HS-27A (cell line): ENCODE results near the gene NPM3.
"Not testable (repeated sequence)": the region's sequence is repeated elsewhere in the genome, so short reads cannot be mapped to it uniquely, and the experiment has no call there.

ENCODE experiments used
- DNase-seq: peaks from one replicate; pipeline ENCODE4 v3.0.0-alpha.2; 2012; ENCODE audit warnings: low read depth, missing footprints

NPM3 gene

GRCh38 chr10:101803511-101803910 lies 20.3 kb upstream of the NPM3 start:
- DNase-seq, result no peak

GRCh38 chr10:101797403-101798059 lies 14.3 kb upstream of the NPM3 start:
- no peak for DNase-seq

GRCh38 chr10:101793526-101793925 lies 10.3 kb upstream of the NPM3 start:
- no peak for DNase-seq

GRCh38 chr10:101789686-101790085 lies 6.4 kb upstream of the NPM3 start:
- no peak for DNase-seq

DNA sequence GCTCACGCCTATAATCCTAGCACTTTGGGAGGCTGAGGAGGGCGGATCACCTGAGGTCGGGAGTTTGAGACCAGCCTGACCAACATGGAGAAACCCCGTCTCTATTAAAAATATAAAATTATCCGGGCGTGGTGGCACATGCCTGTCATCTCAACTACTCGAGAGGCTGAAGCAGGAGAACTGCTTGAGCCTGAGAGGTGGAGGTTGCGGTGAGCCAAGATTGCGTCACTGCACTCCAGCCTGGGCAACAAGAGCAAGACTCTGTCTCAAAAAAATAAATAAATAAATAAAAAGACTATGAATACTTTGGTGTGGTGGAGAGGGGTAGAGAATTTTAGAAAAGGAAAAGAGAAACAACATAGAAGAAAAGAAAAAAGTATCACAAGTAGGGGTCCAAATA lies 6.0 kb upstream of the NPM3 start:
- not testable (repeated sequence) for DNase-seq

- DNase-seq, result no peak
Measured at GRCh38 chr10:101785801-101786200, 2.6 kb upstream of the NPM3 start.

DNA sequence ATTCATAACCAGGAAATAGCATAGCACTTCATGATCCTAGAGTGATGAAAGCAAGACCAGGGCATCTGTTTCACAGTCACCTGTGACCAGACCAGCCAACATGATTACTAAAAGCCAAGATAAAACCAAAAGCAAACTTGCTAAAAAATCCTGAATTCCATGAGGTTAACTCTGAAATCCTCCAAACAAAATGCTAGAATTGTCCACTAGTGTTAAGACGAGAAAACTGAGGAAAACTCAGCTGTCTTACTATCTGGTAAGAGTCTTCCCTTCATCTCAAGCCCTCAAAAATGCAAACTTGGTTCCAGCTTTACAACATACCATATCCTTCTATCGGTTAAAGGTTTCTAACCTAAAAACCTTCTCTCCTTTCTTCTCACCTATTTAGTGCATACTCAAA lies 1.3 kb upstream of the NPM3 start:
- no peak for DNase-seq

DNA sequence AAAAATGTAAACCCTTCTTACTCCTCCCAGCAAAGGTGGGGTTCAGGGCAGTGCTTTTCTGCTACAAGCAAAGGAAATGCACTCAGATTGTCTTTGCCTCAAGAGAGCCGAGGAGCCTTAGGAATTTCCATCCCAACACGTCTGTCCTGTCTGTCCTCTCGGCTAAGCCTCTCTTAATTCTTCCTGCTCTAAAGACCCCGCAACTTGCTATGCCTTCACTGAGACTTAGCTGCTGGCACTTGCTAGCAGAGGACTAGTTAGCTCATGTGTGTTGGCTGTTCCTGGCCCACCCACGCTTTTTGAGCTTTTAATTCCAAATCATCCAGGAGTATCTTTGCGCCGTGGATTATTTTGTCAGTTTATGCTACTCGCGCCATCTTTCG lies 481 bp upstream of the NPM3 start:
- DNase-seq, result no peak

- DNase-seq, result no peak
Measured at GRCh38 chr10:101781984-101782810, 1.0 kb downstream of the NPM3 start.

- no peak for DNase-seq
Measured at GRCh38 chr10:101781655-101781983, 1.6 kb downstream of the NPM3 start.

- DNase-seq, result no peak
Measured at GRCh38 chr10:101780818-101781654, 2.2 kb downstream of the NPM3 start.

DNA sequence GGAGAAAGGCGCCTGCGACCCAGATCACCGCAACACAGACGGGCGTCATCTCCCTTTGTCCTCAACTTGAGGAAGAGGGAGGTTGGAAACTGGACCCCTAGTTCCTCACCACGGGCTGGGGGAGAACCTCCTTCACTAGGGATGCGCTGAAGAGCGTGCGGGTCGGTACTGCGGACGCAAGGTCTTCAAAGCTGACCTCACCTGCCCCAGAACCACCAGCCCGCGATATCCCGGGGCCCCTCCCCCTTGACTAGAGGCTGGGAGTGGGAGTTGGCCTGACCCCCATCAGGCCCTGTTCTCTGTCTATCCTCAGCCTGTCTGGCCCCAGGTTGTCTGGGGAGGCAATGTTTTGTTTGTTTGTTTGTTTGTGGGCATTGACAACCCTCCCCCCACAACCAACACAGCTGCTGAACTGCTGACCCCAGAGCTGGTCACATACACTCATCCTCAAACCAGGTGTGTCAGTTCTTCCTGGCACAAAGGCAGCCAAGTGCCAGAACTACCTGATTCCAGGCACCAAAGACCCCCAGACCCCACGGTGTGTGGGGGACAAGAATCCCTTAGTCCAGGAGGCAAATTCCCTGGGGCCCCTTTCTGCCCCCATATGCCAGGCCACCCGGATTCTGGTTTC lies 2.9 kb downstream of the NPM3 start:
- DNase-seq, result no peak

DNA sequence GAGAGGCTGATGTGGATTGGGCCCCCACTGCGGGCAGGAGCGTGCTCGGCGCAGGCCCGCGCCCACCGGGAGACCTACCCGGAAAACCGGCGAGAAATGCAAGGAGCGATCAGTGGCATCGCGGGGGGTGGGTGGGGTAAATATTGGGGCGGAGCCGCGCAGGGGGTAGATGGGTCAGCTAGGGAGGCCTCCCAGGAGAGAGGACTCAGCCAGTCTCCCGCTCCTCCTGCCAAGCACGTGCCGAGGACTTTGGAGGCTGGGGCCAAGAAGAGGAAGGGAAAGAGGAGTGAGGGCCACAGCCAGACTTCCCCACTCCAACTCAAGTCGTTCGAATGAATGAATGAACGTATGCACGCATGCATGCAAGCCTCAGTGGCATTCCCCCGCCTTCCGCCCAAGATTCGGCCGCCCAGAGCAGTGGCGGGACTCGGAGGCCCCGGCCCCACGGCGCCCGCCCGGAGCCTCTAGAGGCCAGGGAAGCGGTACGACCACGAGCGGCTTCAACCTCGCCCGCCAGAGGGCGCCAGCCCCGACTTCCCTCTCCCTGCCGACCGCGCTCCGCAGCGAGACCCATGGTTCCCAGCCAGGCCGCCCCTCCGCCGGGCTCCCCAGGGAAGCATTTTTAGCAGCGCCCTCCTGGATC lies 3.6 kb downstream of the NPM3 start:
- no peak for DNase-seq

- no peak for DNase-seq
Measured at GRCh38 chr10:101778781-101779543, 4.3 kb downstream of the NPM3 start.

DNA sequence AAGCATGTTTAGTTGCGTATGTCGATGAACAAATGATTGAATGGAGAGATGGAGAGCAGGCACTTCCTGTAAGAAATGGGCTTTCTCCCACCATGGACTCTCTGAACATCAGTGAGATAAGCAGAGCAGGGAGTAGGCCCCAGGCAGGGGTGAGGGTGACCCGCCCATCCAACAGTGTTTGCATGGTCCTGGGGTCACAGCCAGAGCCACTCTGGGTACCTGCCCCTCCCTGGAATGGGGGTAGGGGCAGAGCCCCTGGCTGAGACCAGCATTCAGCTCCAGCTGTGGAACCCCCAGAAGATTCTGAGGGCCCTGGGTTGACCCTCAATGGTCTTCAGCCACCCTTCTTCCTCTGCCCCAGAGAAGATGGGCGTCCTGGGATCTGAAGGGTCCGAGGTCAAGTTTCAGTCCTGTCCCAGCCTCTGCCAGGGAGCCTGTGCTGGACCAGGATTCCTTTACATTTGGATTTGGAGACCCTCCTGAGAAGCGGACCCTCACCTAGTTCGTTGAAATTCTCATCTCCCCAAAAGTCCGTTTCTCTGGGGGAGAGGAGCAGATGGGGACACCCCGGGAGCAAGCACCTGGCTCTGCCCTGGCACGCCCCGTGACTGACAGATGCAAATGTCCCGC lies 5.0 kb downstream of the NPM3 start:
- DNase-seq, result no peak

DNA sequence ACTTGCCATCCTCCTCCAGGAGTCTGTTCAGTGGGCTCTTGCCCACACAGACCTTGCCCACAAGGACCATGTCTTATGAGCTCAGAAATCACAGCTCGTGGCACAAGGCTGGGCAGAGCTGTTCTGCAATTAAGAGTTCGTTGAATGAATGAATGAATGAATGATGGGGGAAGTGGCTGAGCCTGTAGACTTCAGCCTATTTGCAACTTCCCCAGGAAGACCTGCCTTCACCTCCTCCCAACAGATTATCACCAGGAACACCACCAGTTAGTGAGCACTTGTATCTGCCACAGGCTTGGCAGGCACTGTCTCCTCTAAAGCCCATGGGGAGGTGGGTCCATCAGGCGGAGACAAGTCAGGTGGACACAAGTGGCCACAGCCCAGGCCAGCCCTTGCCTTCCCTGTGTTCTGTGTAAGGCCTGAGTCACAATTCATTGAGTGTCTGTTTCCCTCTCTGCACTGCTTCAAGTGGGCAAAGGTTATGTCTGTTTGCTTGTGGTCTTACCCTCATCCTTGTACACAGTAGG lies 5.6 kb downstream of the NPM3 start:
- no peak for DNase-seq

- no peak for DNase-seq
Measured at GRCh38 chr10:101776161-101776817, 7.0 kb downstream of the NPM3 start.

DNA sequence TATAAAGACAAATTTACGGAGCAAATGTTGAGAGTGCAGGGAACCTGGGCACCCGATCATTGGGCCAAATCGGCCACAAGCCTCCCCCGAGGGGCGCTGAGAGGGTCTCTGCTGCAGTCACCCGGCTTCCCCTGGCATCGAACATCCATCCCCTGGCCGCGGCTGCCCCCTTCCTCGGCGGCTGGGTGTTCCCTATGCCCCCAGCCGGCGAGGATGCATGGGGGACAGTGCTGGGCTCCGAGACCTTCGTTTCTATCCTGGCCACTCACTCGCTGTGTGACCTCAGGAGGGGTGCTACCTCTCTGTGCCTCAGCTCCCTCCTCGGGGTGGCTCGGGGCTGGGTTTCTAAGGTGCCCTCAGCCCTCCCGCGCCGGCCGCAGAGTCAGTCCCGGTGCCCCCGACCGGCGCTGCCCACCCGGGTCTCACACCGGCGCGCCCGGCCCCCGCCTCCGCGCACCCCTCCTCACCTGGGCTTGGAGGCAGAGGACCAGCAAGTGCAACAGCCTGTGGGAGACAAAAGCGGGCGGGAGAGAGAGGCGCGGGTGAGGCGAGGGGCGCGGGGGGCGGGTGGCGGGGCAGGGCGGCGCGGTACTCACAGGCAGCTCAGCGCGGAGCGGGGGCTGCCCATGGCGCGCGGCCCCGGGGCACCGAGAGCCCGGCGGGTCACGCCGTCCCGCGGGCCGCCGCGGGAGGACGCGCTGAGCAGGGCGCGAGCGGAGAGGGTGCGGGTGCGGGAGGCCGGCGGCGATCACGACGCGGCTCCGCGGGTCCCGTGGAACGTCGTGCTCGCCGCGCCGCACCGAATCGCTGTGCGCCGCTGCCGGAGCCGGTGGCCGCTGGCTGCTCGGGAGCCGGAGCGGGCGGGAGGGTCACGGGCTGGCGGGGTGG lies 7.7 kb downstream of the NPM3 start, which contains the start of gene FGF8:
Gene FGF8 (minus strand): TSS at position 842 of the 888 bp plus-strand sequence. CDS start 214 bp downstream, at position 628.
- no peak for DNase-seq
